ENCODE measurements around the gene MB21D2. TPM values are rescaled to one million over a fixed set of nuclear protein-coding genes. Genes with fewer than 3 reads are reported as not detected.

MB21D2 gene
- total RNA-seq, 4 donors from 2014 or later: 5.0 to 21.8 (median 11.9) TPM

DNA sequence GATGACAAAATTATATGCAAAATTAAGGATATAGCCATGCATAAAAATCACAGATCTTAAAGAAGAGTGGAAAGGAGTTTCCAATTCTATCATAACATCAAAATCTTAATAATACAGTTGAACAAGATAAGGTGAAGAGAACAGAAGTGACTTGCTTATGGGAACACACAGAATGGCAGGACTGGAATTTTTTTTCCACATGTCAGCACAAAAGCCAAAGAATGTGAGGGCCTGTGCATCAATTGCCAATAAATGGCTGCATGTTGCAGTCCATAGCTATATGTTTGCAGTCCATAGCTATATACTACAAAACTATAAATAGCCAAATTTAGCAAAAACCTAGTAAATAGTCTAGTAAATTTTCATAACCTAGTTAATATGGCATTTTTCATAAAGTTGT is 10.4 kb upstream of the MB21D2 start:
- TF ChIP-seq, protein P1, sequence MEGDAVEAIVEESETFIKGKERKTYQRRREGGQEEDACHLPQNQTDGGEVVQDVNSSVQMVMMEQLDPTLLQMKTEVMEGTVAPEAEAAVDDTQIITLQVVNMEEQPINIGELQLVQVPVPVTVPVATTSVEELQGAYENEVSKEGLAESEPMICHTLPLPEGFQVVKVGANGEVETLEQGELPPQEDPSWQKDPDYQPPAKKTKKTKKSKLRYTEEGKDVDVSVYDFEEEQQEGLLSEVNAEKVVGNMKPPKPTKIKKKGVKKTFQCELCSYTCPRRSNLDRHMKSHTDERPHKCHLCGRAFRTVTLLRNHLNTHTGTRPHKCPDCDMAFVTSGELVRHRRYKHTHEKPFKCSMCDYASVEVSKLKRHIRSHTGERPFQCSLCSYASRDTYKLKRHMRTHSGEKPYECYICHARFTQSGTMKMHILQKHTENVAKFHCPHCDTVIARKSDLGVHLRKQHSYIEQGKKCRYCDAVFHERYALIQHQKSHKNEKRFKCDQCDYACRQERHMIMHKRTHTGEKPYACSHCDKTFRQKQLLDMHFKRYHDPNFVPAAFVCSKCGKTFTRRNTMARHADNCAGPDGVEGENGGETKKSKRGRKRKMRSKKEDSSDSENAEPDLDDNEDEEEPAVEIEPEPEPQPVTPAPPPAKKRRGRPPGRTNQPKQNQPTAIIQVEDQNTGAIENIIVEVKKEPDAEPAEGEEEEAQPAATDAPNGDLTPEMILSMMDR (IDR thresholded peaks at IDR 0.05): no peak
- TF ChIP-seq POLR2A (IDR thresholded peaks at IDR 0.05): no peak
- DNase-seq: no peak
- no peaks in the 10 kb centered on the region for H3K36me3 ChIP-seq
- no peaks in the 10 kb centered on the region for H3K27me3 ChIP-seq
- no peak overlapping the region for H3K4me3 ChIP-seq
- no peaks in the 10 kb centered on the region for H3K4me1 ChIP-seq
- no peak overlapping the region for H3K27ac ChIP-seq
- intact Hi-C loops (cut with DNase I; ENCODE audit: low total_unique reads): no loop called here
- no peaks in the 10 kb centered on the region for H3K9me3 ChIP-seq

DNA sequence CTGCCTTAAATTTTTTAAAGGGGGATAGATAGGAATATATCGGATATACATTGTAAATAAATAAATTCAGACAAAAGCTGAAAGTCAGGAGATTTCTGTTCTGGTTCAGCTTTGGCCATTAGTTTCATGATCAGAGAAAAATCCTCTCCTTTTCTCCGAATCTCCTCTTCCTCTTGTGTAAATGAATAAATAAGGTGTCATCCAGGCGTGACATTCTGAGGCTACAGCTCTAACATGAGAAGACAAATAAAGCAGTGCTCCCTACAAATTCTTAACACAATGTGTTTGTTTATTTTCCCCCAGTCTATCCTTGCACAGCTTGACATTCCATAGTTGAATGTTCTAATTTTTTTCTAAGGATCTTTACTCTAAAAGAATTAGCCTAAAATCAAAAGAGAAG is 9.4 kb upstream of the MB21D2 start:
- intact Hi-C loops (cut with DNase I; ENCODE audit: low total_unique reads): no loop called here
- no peaks in the 10 kb centered on the region for H3K4me1 ChIP-seq
- no peaks in the 10 kb centered on the region for H3K36me3 ChIP-seq
- no peak for TF ChIP-seq POLR2A (IDR thresholded peaks at IDR 0.05)
- TF ChIP-seq, protein P1 (IDR thresholded peaks at IDR 0.05): no peak
- H3K9me3 ChIP-seq: no peaks in the 10 kb centered on the region
- DNase-seq: no peak
- H3K27ac ChIP-seq: no peak overlapping the region
- H3K4me3 ChIP-seq: no peak overlapping the region
- no peaks in the 10 kb centered on the region for H3K27me3 ChIP-seq

DNA sequence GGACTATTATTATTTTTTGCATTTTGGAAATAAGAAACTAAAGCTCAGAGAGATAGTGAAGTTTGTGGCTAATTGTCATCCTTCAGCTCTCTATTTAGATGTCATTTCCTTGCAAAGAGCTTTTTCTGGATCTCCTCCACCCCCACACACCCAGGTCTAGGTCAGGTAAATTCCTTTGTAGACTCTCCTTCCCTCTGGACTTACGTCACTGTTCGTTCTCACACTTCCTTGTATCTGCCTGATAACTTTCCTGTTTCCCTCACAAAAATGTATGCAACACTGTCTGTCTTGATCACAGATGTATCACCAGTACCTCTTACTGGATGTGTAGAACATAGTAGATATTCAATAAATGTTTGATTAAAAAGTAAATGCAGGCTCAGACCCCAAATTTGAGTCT is 6.1 kb upstream of the MB21D2 start:
- Histone ChIP-seq H3K4me3 (no peak overlapping the region), H3K9me3 (no peaks in the 10 kb centered on the region), H3K27ac (no peak overlapping the region), H3K4me1 (peaks cover 0 to 3% of the 10 kb centered on the region in 2 donors), H3K36me3 (no peaks in the 10 kb centered on the region), H3K27me3 (no peaks in the 10 kb centered on the region)
- DNase-seq: no peak
- intact Hi-C loops (cut with DNase I; ENCODE audit: low total_unique reads): no loop called here
- TF ChIP-seq POLR2A (IDR thresholded peaks at IDR 0.05): no peak
- TF ChIP-seq, protein P1 (IDR thresholded peaks at IDR 0.05): no peak

DNA sequence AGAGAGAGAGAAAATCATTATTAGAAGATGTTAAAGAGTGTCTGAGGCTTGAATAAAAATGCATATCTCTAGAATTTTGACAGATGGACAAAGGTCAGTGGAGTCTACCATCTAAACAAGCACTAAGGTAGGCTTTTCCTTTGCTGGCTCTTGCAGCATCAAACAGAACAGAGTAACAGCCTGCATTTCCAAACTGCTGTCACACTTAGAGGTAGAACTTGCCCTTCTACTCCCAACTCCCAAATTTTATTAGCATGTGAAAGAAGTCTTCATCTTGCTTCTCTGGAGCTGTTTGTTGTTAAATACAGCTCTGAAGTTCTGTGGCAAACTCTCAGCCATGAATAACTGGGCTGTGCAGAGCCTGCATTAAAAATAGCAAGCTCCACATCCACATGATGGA is 4.1 kb upstream of the MB21D2 start:
- H3K27me3 ChIP-seq: no peaks in the 10 kb centered on the region
- DNase-seq: no peak
- H3K9me3 ChIP-seq: no peaks in the 10 kb centered on the region
- no peak for TF ChIP-seq POLR2A (IDR thresholded peaks at IDR 0.05)
- TF ChIP-seq, protein P1 (IDR thresholded peaks at IDR 0.05): no peak
- no peaks in the 10 kb centered on the region for H3K36me3 ChIP-seq
- intact Hi-C loops (cut with DNase I; ENCODE audit: low total_unique reads): no loop called here
- H3K4me1 ChIP-seq: peaks cover 0 to 6% of the 10 kb centered on the region in 2 donors
- H3K27ac ChIP-seq: peak overlapping the region; percentile 11 to 42
- H3K4me3 ChIP-seq: no peak overlapping the region

DNA sequence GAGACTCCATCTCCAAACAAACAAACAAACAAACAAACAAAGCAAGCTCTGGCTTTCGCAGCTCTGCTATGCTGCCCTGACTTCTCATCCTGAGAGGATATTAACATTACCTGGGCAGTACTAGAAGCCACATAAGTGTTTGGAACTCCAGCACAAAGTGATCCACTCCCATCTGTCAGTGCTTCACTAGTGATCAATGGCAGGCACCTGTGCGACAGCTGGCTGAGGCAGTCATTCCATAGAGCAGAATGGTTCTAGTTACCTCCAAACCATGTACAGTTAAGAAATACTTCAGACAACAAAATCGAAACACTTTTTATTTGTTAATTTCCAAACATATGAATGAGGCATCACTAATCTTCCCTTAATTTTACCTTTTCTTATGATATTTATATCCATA is 2.8 kb upstream of the MB21D2 start:
- no peak for DNase-seq
- intact Hi-C loops (cut with DNase I; ENCODE audit: low total_unique reads): no loop called here
- TF ChIP-seq POLR2A (IDR thresholded peaks at IDR 0.05): no peak
- TF ChIP-seq, protein P1 (IDR thresholded peaks at IDR 0.05): no peak

More for the DNA sequence above, 2.8 kb upstream of the MB21D2 start:
- no peak overlapping the region for H3K27ac ChIP-seq
- H3K9me3 ChIP-seq: no peaks in the 10 kb centered on the region
- no peak overlapping the region for H3K4me3 ChIP-seq
- peaks cover 0 to 6% of the 10 kb centered on the region in 2 donors for H3K4me1 ChIP-seq
- no peaks in the 10 kb centered on the region for H3K27me3 ChIP-seq
- no peaks in the 10 kb centered on the region for H3K36me3 ChIP-seq
